NOMO-1 treated with DMSO at 0.1 percent for 48 hours (cell line): Measurements from ENCODE around the gene MED27.

Source experiments
- DNase-seq: peaks from one replicate; lab custom pipeline; 2025; ENCODE audit not compliant: unreplicated experiment; lab: John Stamatoyannopoulos, UW

MED27 gene

DNA sequence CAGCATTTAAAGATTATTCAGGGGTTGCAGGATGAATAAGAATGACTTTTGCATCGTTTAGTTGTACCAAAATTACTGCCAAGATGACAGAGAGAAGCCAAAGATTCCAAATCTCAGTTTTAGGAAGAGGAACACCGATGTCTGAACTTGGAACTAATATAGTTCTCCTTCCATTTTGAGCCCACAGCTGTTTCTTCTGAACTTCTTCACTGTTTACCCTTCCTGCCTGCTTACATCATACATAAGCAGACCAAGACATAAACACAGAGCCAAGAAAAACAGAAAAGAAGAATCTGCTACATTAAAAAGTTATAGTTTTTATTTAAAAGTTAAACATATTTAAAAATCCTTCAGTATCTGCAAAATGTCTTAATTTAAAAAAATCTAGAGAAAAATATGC lies 192.8 kb downstream of the MED27 start:
- DNase-seq: no peak

DNA sequence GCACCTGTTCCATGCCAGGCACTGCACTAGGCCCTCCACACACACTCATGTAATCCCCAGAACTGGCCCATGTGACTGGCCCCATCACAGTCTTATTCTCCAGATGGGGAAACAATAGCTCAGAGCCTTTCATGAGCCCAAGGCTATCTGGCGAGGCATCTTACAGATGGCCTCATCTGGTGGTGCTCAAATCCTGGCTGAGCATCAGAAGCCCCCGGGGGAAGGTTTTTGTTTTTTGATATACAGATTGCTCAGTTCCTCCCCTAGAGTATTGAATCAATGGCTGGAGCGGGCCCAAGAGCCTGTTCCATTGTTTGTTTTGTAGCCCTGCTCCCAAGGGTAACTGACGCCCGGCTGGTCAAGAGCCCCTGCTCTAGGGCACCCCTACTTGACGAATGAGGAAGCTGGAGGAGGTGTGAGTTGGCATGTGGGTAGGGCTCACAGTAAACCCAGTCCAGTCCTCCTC lies 194.5 kb downstream of the MED27 start:
- no peak for DNase-seq

DNA sequence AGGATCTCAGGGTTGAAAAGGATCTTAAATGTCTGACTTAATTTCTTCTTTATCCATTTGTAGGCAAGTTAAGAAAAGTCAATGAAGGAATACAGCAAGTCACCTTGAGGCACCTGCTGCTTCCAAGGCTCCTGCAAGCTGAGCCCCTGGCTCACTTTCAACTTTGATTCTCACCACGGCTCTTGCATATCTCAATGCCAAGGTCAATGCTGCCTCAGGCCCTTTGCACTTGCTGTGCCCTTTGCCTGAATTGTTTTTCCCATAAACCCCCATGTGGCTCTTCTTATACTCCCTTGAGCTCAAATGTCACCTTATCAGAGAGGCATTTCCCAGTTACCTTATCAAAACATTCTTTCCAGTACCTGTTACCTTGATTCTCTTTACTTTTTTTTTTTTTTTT lies 195.4 kb downstream of the MED27 start:
- DNase-seq: no peak

DNA sequence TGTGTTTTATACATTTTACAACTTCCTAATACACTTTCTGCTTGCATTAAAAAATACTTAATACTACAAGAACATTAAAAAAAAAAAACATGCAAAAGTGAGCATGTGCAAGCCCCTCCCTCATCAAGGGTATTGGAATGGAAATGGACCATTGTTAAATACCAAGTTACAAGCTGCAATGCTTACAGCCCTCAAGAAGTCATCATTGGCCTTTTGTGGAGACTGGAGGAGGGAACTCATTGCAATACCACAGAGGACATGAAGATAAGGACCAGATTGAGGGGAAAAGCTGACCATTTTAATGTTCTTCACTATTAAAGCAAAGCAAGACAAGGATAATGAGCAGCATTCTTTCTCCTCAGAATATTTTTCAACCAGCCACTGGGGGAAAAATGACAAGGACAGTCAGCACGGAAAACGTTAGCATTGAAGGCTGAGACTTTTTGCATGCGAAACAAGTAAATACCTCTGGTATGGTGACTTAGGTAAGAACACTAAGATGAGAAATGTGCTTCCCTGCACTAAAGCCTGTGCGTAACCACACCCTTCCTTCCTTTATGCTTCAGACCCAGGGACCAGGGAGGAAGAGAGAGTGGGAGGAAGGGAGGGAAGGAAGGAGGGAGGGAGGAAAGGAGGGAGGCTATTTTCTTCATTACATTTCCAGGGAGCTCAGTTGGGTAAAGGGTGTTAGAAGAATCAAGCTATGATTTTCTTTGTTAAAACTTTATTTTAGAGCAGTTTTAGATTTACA lies 198.7 kb downstream of the MED27 start:
- no peak for DNase-seq

DNA sequence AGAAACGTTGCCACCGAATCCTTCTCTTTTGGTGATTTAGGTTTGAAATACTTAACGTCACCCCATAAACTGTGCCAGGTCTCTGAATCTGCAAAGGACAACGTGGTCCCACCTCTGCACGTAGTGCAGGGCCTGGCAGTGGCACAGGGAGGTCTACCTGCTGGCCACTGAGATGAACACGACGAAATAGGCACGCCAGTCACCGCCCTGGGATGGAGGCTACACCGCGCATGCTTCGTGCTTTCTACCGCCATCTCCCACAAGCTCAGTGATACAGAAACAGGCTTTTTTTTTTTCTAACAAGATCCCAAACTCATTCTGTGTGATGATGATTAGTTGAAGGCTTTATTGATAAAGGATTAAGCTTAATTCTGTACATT lies 199.8 kb downstream of the MED27 start:
- no peak for DNase-seq

DNA sequence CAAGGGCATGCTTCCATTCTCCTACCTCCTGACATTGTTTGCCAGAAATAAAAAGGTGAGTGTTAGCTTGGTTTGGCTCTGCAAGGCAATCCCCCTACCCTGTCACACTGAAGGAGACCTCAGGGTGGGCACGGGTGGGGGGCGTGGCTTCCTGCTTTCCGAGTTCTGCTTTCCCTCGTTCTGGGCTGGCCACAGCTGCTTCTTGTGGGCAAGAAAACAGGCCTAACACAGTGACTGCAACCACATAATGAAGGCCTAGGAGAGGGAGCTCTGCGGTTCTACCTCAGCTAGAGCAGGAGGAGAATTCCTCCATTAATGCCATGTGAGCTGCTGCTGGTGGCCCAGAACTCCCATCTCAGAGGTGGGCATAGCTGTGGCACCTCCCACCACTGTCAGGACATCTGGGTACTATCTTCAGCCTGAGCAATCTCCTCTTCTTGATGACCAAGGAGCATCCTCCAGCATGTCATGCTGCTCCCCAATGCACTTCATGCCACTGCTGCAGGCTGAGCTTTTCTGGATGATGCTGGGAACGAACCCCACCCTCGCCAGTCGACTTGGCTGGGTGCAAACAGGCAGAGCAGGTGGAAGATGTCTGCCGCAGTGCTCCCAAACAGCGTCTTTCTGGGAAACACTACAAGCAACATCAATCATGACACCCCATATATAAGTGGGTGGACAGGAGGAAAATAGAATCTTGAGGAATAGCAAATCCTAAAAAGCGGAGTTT lies 200.3 kb downstream of the MED27 start:
- DNase-seq: no peak

DNA sequence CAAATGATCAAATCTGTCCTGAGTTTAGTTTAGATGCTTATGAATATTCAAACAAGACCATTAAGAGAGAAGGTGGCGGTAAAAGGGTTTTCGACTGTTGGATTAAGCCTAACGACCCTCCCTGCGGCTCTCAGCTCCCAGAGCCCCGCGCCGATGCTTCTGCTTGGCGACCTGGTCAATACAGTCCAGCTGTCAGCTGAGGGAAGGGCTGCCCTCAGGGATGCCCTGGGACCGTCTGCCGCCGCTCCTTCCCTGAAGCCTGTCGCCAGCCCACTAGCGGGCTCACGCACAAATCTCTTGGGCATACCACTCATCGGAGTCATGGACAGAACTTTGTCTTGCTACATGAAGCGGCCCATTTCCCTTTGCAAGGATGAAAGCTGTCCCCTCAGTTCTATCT lies 203.2 kb downstream of the MED27 start:
- DNase-seq: no peak

DNA sequence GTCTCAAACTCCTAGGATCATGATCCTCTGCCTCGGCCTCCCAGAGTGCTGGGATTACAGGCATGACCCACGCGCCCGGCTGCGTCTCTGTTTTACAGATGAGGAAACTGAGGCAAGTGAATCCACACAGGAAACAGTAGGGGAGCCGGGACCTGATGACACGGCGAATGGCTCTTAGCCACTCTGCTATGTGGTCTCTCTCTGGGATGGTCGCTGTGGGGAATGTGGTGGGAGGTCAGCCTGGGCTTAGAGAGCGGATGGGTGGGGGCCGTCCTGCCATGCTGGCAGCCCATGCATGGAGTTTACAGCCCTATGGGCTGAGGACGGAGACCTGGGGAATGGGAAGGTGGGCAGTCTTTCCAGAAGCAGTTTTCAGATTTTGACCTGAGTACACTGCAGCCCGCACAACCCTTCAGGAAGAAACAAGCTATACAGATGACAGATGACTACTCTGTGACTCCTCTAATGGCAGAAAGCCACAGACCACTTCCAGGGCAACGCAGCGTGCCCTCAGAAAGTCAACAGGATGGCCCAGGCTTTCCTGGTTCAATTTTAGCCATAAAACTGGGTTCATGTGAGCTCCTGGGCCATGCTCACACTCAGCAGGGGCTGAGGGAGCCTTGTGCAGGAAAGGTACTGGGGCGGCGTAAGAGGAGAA lies 203.7 kb downstream of the MED27 start:
- DNase-seq: no peak

DNA sequence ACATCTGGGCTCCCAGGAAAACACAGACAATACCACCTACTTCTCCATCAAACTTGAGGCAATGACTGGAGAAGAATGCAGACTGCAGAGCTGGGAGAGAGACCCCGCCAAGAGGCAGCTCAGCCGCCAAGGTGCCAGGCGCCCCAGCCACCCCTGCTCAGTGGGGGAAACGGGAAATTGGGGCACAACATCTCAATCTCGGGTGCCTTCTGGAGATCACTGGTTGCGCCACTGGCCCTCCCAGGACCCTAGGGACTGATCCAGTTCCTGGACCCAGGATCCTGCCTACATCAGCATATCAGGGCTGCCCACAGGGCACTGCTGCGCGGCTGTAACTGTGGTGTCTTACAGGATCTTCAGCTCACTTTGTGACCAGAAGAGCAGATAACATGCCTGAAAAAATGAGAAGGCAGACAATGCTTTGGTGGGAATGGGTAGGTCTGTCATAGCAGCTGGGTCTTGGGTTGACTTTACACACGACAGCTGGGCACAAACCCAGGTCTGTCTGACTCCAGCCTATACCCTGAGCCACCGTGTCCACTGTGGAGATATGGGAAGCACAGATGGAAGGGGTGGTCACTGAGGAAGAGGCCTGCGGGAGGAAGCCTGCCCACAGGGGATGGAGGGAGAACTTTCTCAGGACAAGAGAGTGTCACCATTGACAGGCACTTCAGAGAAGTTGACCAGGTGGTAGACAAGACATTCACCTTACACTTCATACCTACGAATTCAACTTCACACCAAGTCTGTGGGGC lies 204.6 kb downstream of the MED27 start:
- no peak for DNase-seq

DNA sequence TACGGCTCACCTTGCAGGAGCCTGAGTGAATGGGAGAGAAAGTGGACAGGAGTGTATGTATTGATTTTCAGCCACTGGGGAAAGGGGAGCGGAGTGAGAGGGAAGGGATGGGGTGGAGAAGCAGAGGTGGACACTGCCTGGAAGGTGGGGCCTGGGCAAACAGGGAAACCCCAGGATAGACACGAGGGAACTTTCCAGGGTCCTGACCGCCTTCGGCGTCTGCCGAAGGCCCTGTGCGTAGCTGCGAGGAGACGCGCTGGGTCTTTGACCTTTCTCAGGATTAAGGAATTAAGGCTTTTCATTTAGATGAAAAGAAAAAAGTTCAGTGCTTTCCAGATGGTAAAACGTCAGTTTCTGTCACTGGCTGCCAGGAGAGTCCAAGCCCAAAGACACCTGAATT lies 205.2 kb downstream of the MED27 start:
- no peak for DNase-seq

DNA sequence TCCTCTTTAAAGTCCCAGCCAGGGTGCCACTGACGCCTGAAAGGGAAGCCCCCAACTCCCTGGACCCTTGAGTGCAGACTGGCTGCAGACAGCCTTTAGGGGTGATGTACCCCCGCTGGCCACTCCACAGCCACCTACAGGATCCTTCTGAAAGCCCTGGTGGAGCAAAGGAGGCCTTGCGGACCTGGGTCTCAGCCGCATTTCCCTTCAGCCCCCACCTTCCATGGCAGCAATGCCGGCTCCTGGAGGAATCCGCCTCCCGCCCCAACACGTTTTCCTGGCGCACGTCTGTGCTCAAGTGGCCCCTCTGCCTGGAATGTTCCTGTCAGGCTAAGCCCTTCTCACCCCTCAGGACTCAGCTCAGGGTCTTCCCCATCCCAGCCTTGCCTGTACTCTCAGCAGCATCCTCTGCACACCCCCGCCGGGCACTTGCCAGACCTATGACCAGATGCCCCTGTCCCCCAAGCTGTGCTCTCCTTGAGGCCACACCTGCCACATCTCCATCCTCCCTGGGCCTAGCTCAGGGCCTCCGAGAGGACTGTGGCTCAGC lies 205.7 kb downstream of the MED27 start:
- no peak for DNase-seq

DNA sequence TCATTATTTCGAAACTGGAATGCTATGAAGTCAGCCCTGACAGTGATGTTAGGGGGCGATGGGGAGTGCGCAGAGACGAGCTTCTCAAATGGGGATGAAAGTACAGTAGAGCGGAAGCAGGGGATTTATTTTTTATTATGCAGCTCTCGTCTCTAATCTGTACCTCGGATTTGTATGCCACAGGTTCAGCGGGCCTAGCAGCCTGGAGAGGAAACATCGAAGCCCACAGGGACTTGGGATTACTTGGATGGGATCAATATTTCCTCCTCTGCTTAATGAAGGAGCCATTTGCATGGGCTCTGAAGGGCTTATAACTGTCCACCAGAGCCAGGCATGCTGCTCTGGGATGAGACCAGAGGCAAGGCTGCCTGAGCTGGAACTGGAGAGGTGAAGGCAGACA lies 206.3 kb downstream of the MED27 start:
- no peak for DNase-seq

DNA sequence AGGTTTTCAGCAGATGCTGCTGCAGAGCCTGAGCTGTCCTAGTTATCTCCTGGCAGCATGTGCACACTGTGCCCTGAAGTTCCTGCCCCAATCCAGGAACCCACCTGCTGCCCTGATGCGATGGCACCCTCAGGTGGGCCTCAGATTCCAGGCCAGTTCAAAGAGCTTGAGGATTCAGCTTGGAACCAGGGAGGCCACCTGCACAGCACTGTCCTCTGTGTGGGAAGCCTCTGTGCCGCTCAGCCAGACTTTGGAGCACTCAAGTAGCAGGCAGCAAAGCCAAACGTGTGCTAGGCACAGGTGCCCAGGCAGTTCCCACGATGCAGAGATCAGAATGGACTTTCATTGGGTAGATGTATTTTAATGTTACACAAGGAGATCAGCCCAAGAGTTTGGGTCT lies 207.0 kb downstream of the MED27 start:
- no peak for DNase-seq

DNA sequence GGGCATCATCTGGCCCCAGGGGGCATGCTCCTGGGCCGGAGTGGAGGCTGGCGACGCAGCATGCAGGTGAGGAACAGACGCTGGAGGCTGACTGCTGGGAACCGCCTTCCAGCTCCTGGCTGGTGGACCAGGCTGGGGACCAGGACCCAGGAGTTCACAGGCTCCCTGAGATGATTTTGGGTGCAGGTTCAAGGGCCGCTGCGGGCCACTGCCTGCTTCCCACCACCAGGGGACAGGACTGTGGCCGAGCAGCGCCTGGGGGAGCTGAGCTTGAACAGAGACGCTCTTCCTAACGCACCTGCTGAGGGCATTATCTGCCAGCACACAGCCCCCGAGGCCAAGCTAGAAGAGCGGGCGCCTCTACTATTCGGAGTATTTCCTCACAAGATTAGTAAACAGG lies 207.7 kb downstream of the MED27 start:
- DNase-seq: no peak

DNA sequence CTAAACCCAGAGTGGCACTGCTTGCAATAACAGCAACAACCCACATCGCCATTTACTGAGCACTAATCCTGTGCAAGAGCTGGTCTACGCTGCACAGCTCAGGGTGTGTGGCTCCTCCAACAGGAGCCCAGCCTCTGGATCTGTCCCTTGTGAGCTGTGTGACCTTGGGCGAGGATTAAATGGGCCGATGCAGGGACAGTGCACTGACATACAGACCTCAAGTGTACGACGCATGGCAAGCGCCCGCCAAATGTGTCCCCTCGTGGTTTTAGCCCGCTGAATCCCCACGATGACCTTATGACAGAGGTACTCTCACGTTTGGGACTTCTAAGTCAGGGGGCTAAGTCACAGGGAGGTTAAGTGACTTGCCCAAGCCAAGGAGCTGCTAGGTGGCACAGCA lies 209.5 kb downstream of the MED27 start:
- DNase-seq: no peak

DNA sequence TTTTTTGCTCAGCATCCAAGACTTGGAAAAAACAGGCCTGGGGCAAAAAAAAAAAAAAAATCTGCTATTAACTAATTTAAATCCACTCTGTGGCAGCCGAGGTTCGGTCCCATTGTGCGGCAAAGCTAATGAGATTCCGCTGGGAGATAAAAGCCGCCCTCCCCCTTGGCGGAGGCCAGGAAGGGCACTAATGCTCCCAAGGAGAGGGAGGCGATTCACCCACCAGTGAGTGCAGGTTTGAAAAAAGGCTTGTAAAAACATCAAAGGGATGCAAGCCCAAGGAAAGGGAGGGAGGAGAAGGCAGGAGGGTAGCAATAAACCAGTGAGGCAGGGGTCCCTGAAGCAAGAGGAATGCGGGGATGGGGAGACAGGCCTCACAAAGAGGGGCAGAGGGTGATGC lies 210.3 kb downstream of the MED27 start:
- no peak for DNase-seq

DNA sequence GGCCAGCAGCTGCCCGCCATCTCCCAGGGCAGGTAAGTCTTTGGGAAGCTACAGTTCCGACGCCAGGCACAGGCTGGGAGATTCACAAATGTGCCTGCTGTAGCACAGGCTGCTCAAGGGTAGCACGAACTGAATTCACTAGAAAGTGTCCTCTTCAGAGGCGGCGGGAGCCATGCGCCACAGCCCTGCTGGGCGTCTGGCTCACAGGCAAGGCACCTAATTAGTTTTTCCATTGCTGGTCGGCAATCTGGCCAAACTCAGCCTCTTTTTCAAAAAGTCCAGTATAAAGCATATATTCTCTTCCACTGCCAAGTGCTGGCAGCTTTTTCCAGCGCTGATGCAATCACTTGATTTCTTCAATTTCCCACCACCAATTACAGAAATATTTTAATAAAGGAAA lies 210.9 kb downstream of the MED27 start:
- no peak for DNase-seq

DNA sequence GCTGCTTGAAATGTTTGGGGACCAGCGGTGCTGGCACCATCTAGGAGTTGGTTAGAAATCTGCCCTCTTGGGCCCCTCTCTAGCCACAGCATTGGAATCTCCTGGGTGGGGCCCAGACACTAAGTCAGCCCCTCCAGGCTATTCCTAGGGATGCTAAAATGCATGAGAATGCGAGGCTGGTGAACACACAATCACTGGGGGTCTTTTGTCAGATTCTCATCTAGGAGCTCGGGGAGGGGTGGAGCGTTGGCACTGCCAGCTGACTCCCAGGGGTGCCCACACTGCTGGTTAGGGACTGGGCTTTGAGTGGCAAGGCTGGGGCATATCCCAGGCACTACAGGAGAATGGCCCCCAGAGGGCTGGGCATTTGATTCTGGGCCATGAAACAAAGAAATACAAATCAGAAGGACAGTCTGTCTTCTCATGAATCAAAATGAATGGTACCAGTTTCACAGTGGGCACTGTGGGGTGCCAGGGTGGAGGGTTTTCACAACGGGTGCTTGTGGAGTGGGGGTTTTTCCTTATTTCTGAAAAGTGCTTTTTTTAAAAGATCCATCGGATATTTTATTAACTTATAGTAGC lies 212.0 kb downstream of the MED27 start:
- DNase-seq: no peak

DNA sequence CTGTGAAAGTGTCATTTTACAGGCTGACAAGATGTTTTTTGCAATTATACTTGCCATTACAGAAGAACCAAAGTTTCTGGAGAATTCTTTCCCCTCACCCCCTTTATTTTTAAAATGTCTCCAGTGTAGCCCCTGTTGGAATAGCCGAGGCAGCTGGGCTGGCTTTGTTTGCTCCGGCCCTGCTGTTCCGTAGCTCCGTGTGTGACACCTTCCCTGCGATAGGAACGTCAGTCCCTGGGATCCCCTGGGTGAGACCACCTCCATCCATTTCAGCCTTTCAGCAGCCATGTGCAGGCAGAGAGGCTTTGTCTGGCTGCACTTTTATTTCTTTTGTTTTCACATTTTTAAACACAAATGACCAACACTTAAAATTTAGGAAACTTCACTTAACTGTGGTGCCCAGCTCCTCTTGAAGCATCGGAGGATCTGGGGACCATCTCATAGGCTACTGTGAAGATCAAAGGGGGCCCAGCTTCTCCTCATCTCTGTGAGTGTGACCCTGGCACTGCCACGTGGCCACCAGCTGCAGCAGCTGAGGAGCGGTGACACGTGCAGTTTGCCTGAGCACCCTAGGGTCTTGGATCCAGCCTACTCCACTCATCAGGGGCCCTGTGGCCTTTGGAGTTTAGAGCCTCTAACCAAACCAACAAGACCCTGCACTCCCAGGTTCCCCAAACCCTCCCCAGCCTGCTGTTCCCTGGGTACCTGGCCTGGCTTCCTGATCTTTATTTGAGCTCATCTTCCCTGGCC lies 214.0 kb downstream of the MED27 start:
- no peak for DNase-seq

DNA sequence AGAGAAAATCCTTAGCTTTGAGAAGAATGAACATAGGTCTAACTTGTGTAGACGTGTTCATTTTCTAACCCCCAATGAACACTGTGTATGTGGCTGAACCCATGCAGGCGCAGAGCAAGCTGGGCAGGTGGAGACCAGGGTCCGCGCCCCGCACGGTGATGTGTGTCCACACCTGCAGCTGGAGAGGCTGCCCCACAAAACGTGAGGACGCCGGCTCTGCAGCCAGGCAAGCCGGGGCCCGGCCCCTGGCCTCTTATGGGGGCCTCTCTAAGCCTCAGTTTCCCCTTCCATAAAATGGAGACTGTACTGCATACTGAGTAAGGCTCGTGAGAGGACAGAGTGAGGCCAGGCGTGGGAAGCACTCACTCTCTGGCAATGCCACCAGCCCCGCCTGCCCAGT lies 215.1 kb downstream of the MED27 start:
- DNase-seq: no peak
